ENCODE results near the gene PGBD5.
A peak's percentile ranks its signal among the peaks of the same experiment; 100 is the strongest.
"Not testable (repeated sequence)": the region's sequence is repeated elsewhere in the genome, so short reads cannot be mapped to it uniquely, and the experiment has no call there.

PGBD5 gene

DNA sequence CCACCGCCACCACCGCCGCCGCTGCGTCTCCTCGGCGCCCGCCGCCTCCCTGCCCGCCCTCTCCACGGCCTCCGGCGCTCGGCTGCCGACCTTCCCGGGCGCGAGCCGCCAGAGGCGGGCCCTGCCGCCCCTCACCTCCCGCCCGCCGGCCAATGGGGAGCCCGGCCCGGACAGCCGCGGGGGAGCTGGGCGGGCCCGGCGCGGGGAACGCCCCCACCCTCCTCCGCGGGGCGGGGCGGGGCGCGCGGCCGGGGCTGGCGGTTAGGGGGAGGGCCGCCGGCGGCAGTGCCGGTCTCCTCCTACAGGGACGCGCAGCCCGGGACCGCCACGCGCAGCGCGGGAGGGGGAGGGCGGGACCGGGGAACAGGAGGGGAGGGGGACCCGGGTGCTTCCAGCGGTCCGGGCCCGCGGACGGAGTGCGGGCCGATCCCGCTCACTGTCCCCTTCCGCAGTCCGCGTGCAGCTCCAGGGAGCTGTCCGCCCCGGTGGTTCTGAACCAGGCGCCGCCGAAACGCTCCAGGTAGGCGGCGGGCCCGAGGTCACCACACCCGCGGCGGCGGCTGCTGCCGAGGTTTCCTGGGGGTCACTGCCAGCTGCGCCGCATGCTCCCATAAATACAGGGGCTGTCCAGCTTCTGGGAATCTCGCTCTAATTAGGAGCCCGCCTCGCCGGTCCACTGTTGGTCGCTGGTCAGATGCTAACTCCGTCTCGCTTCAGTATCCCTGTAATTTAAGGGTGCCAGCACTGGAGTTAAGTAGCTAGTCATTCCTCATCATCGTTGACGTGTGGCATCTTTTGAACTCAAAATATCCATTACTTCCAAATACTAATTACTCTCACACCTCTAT lies at the start of gene PGBD5:
TSS of gene PGBD5 (minus strand) at position 87 of the 848 bp plus-strand sequence. CDS start 404 bp downstream, outside the sequence.
- peak; percentile 50 for DNase-seq (ENCODE audit: low spot score)

DNA sequence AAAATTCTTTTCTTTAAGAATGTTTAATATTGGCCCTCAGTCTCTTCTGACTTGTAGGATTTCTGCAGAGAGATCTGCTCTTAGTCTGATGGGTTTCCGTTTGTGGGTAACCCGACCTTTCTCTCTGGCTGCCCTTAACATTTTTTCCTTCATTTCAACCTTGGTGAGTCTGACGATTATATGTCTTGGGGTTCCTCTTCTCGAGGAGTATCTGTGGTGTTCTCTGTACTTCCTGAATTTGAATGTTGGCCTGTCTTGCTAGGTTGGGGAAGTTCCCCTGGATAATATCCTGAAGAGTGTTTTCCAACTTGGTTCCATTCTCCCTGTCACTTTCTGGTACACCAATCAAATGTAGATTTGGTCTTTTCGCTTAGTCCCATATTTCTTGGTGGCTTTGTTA lies 48.8 kb upstream of the PGBD5 start:
- DNase-seq (ENCODE audit: low spot score), result not testable (repeated sequence)

GRCh38 chr1:230470750-230471149 lies 44.6 kb upstream of the PGBD5 start:
- DNase-seq (ENCODE audit: low spot score), result not testable (repeated sequence)

DNA sequence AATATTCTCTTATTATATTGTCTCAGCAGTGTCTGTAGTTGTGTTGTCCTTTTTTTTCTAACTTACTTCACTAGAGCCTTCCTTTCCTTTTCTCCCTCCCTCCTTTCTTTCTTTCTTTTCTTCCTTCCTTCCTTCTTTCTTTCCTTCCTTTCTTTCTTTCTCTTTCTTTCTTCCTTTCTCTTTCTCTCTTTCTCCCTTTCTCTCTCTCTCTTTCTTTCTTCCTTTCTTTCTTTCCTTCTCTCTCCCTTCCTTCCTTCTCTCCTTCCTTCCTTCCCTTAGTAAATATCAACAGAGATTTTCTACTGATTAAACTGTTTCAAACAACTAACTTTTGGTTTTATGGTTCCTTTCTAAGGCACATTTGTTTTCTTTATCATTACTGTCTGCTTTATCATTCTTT lies 43.1 kb upstream of the PGBD5 start:
- DNase-seq (ENCODE audit: low spot score), result no peak

GRCh38 chr1:230465691-230466090 lies 39.6 kb upstream of the PGBD5 start:
- DNase-seq (ENCODE audit: low spot score), result no peak

- no peak for DNase-seq (ENCODE audit: low spot score)
Observed at GRCh38 chr1:230464671-230465070, 38.5 kb upstream of the PGBD5 start.

DNA sequence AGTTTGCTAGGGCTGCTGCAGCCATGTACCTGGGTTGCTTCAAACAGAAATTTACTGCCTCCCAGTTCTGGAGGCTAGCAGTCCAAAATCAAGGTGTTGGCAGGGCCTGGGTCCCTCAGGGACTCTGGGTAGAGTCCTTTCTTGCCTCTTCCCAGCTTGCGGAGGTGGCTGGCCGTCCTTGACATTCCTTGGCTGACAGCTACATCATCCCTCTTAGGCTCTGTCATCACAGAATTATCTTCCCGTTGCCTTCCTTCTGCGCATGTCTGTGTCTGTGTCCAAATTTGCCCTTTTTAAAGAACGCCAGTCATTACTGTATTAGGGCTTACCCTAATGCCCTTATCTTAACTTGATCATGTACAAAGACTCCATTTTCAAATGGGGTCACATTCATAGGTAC lies 37.6 kb upstream of the PGBD5 start:
- no peak for DNase-seq (ENCODE audit: low spot score)

DNA sequence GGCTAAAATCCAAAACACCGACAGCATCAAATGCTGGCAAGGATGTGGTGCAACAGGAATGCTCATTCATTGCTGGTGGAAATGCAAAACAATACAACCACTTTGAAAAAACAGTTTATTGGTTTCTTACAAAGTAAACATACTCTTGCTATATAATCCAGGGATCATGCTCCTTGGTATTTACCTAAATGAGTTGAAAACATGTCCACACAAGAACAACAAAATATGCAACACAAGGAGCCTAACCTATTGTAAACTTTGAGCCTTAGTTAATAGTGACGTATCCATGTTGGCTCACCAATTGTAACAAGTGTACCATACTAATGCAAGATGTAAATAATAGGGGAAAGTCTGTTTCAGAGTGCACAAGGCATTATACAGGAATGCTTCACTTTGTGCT lies 37.2 kb upstream of the PGBD5 start:
- no peak for DNase-seq (ENCODE audit: low spot score)

DNA sequence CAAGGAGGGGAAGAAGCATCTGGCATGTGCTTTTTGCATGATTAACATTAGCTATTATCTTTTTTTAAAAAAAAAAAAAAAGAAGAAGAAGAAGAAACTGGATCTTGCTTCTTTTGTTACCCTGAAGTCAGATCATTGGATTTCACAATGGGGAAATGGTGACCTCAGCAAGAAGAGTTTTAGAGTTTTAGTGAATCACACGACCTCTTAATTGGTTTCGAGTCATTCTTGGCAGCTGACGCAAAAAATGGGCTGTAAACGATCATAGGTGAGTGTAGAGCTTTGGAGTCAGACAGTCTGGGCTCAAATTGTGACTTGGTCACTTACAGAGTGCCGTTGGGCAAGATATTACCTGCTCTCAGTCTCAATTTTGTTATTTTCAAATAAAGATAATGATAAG lies 33.3 kb upstream of the PGBD5 start:
- DNase-seq (ENCODE audit: low spot score), result no peak

- DNase-seq (ENCODE audit: low spot score), result no peak
Observed at GRCh38 chr1:230458509-230458908, 32.4 kb upstream of the PGBD5 start.

DNA sequence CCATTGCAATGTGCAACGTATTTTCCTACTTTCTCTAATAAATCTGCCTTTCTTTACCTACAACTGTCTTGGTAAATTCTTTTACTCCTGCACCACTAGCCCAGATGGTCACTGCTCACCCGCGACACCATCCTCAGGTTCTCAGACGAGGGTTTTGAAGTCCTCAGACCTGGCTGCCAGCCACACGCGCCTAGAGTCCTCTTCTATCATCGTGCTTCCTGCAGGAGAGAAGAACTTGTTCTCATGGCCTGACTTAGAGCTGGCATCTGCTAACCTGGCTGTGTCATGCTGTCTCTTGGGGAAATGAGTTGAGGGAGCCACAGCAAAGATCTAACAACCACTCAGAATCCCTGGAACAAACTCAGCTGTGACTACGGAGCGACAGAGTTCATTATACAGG lies 30.3 kb upstream of the PGBD5 start:
- DNase-seq (ENCODE audit: low spot score), result no peak

GRCh38 chr1:230455291-230455690 lies 29.2 kb upstream of the PGBD5 start:
- DNase-seq (ENCODE audit: low spot score), result no peak

DNA sequence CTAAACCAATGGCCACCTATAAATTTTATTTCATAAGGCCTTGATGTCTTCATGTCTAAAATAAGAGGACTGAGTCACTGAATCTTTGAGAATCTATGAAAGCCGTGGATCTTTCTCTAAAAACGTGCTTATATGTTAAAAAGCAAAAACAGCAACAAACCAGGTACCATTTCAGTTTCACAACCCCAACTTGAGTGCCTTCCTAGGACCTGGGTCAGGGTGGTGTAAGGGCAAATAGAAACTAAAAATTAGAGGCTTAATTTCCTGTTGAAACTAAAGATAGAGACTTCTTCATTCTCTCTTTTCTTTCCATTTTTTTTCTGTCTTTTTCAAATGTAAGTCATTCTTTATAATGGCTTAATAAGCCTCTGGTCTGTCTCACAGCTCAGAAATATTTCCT lies 27.2 kb upstream of the PGBD5 start:
- no peak for DNase-seq (ENCODE audit: low spot score)

- DNase-seq (ENCODE audit: low spot score), result no peak
Observed at GRCh38 chr1:230441183-230442029, 15.3 kb upstream of the PGBD5 start.

GRCh38 chr1:230435108-230435507 lies 9.0 kb upstream of the PGBD5 start:
- DNase-seq (ENCODE audit: low spot score), result no peak

GRCh38 chr1:230431527-230431926 lies 5.4 kb upstream of the PGBD5 start:
- no peak for DNase-seq (ENCODE audit: low spot score)

DNA sequence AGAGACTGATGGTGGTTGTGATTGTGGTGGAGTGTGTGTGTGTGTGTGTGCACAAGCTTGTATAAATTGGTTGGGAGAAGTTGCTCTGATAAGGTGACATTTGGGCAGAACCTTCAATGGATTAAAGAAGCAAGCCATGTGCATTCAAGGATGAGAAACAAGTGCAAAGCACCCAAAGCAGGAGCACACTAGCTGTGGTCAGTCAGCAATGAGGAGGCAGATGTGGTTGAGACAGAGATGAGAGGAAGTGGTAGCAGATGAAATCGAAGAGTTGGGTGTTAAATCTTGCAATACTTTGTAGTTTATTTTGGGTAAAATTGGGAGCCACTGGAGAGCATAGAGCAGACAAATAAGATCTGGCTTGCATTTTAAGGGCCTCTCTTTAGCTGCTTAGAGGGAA lies 4.4 kb upstream of the PGBD5 start:
- no peak for DNase-seq (ENCODE audit: low spot score)

DNA sequence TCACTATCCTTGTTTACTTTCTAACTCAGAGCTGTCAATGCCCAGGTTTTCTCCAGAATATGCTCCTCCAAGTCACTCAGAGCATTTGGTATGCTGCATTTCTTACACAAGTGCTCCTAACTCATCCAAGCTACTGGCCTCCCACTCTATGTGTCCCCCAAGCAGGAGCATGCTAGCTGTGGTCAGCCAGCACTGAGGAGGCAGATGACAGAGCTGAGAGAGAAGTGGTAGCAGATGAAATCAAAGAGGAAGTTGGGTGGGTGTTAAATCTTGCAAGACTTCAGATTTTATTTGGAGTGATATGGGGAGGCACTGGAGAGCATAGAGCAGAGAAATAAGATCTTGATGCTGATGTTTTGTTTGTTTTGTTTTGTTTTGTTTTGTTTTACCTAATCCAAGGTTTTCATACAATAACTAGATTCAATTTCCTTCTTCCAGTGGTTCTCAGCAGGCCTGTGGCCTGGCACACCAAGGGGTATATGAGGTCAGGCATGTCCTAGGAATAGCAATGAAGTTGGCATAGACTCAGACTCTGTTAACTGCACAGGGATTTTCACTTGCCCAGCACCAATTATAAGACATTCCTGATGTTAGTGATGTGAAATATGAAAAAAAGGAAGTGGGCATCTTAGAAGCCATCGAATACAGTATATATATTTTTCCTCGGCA lies 3.1 kb upstream of the PGBD5 start:
- no peak for DNase-seq (ENCODE audit: low spot score)

DNA sequence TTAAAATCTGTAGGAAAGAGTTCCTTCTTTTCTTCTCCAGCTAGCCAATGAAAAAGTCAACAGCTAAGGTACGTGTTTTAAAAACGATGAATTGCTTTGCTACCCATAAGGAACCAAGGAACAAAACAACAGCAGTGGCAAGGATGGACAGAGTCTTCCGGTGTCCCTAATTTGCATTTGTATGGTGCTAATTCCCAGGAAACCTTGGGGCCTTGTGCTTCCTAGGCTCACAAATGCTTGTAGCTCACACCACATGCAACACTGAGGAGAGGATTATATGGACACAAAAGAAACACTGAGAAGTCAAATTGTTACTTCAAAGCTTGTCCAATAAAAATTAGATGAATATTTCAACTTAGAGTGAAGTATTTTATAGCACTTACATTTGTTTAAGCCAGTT lies 1.8 kb upstream of the PGBD5 start:
- no peak for DNase-seq (ENCODE audit: low spot score)

GRCh38 chr1:230427094-230427876 lies 1.2 kb upstream of the PGBD5 start:
- DNase-seq (ENCODE audit: low spot score), result no peak

DNA sequence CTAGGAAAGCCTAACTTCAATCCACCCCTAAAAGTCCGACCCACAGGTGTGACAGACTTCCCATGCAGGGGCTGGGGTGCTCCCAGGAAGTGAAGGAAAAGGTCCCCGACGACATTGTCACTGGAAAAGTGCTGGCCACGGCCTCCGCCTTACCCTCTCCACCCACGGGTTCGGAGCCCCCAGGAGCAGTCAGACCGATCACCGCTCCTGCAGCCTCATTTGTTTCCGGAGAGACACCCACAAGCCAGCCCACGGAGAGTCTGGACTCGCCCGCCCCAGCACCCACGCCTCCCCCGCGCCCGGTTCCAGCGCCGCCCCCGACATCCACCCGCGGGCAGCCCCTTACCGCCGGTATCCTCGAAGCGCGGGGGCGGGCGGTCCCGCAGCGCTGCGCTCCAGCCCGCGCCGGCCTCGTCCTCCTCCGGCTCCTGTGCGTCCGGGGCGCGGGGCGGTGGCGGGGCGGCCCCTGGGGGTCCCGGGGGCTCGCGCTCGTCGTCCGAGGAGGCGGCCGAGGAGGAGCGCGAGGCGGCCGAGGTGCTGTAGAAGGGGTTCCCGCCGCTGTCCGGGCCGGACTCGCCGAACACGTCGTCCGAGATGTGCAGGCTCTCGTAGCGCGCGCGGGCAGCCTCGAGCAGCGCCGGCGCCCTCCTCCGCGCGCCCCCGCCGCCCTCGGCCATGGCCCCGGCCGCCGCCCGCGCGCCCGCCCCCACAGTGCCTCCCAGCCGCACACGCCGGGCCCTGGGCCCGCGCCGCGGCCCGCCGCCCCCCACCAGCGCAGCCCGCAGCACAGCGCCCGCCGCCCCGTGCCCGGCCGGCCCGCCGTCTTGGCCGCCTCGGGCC lies 660 bp downstream of the PGBD5 start:
- DNase-seq (ENCODE audit: low spot score), result no peak
